SK-N-SH (cell line): ENCODE measurements around the gene SOWAHD. TPM values are rescaled to one million over a fixed set of nuclear protein-coding genes. Genes with fewer than 3 reads are reported as not detected.

Source experiments
- CTCF ChIA-PET: fragments of 300-600, 350-600 bp; formaldehyde crosslinking; extraction: SDS; loops from one replicate; lab custom pipeline; 2021; lab: Yijun Ruan, JAX
- POLR2A ChIA-PET: fragments of 350-600 bp; sonication (Branson Sonifier 250); formaldehyde crosslinking; extraction: SDS; loops from one replicate; lab custom pipeline; 2020; ENCODE audit warnings: antibody characterized with exemption, inconsistent platforms; lab: Yijun Ruan, JAX
- DNase-seq: peaks from one replicate; pipeline ENCODE4 v3.0.0; 2012
- H2AFZ ChIP-seq: fragments of 200-600 bp; sonication (generic); 2 replicates; pipeline ENCODE4 v1.8.1; 2016; ENCODE audit warnings: antibody characterized with exemption, mild to moderate bottlenecking, low read depth
- H3F3A ChIP-seq: fragments of 200-600 bp; sonication (generic); replicated peaks from 2 replicates; pipeline ENCODE3; 2016; ENCODE audit warnings: antibody characterized with exemption, mild to moderate bottlenecking; ENCODE audit not compliant: insufficient read depth
- H3K27ac ChIP-seq, 2 experiments: fragments of 200-500 bp in 1 of 2; fragments of 200-600 bp in 1 of 2; sonication (Bioruptor generic) in 1 of 2; sonication (generic), shearing (Covaris generic) in 1 of 2; 2 replicates each; pipeline versions ENCODE4 v1.5.1 to v1.6.1; 2014 to 2016; ENCODE audit warnings: low read depth in 2 of 2, inconsistent platforms in 1 of 2, low read length in 1 of 2, mild to moderate bottlenecking in 1 of 2, mixed read lengths in 1 of 2
- H3K27me3 ChIP-seq: fragments of 200-600 bp; sonication (generic), shearing (Covaris generic); 2 replicates; pipeline ENCODE4 v1.6.1; 2016; ENCODE audit warnings: mixed run types; ENCODE audit not compliant: insufficient read depth
- H3K36me3 ChIP-seq, 2 experiments: fragments of 200-500 bp in 1 of 2; fragments of 200-600 bp in 1 of 2; sonication (Bioruptor generic) in 1 of 2; sonication (generic) in 1 of 2; replicated peaks in 1 of 2; 2 replicates each; pipeline versions ENCODE3 to v1.5.1; 2014 to 2016; ENCODE audit warnings: low read length in 1 of 2, mild to moderate bottlenecking in 1 of 2; ENCODE audit not compliant: insufficient read depth in 2 of 2, control insufficient read depth in 1 of 2
- H3K4me1 ChIP-seq, 2 experiments: fragments of 200-500 bp in 1 of 2; fragments of 200-600 bp in 1 of 2; sonication (Bioruptor generic) in 1 of 2; sonication (generic), shearing (Covaris generic) in 1 of 2; 2 replicates each; pipeline versions ENCODE4 v1.5.1 to v1.6.1; 2014 to 2016; ENCODE audit warnings: low read depth in 1 of 2, low read length in 1 of 2, mixed run types in 1 of 2; ENCODE audit not compliant: insufficient read depth in 2 of 2, control insufficient read depth in 1 of 2
- H3K4me2 ChIP-seq: fragments of 200-600 bp; sonication (generic), shearing (Covaris generic); 2 replicates; pipeline ENCODE4 v1.6.1; 2017; ENCODE audit warnings: mixed run types
- H3K4me3 ChIP-seq, 2 experiments: fragments of 200-500 bp in 1 of 2; fragments of 200-600 bp in 1 of 2; sonication (Bioruptor generic) in 1 of 2; sonication (generic), shearing (Covaris generic) in 1 of 2; 2 replicates each; pipeline versions ENCODE4 v1.5.1 to v1.8.1; 2014 to 2016; ENCODE audit warnings: low read depth in 2 of 2, inconsistent platforms in 1 of 2, low read length in 1 of 2, mild to moderate bottlenecking in 1 of 2, mixed read lengths in 1 of 2, moderate library complexity in 1 of 2
- H3K79me2 ChIP-seq: fragments of 200-600 bp; sonication (generic); 2 replicates; pipeline ENCODE4 v1.8.1; 2017; ENCODE audit warnings: mild to moderate bottlenecking; ENCODE audit not compliant: insufficient read depth
- H3K9ac ChIP-seq: fragments of 200-600 bp; sonication (generic); 2 replicates; pipeline ENCODE4 v1.6.1; 2017; ENCODE audit warnings: mixed run types
- H3K9me2 ChIP-seq: fragments of 200-600 bp; sonication (generic); 2 replicates; pipeline ENCODE4 v1.6.1; 2017; ENCODE audit warnings: mixed run types
- H3K9me3 ChIP-seq: fragments of 200-600 bp; sonication (generic); 2 replicates; pipeline ENCODE4 v1.6.1; 2017; ENCODE audit warnings: mixed run types, mild to moderate bottlenecking, moderate library complexity
- H4K20me1 ChIP-seq: fragments of 200-600 bp; sonication (generic); 2 replicates; pipeline ENCODE4 v1.6.1; 2017; ENCODE audit warnings: mild to moderate bottlenecking, mixed run types; ENCODE audit not compliant: insufficient read depth
- GATA2 ChIP-seq: sonication (generic); formaldehyde crosslinking; IDR thresholded peaks from 2 replicates; pipeline ENCODE4 v1.5.0; 2020; ENCODE audit warnings: mild to moderate bottlenecking, missing genetic modification reagents
- MXI1 ChIP-seq: IDR thresholded peaks from 2 replicates; pipeline ENCODE4 v1.6.1; 2012; ENCODE audit warnings: mild to moderate bottlenecking, low read depth, low read length, improper control_type of control experiment
- NRF1 ChIP-seq: IDR thresholded peaks from 2 replicates; pipeline ENCODE4 v1.6.1; 2012; ENCODE audit warnings: low read depth, mild to moderate bottlenecking, low read length
- RAD21 ChIP-seq: IDR thresholded peaks from 2 replicates; pipeline ENCODE4 v1.6.1; 2012; ENCODE audit warnings: mild to moderate bottlenecking, low read length
- WGBS: methylation state at CpG from one replicate; pipeline ENCODE4 v1.1.6; 2017; ENCODE audit warnings: low lambda C conversion rate; 5-methylcytosine and 5-hydroxymethylcytosine counted together
- polyA plus RNA-seq, 3 experiments: library from polyadenylated mRNA; depleted of rRNA; stranded (reverse); fragments of >200 nt; gene quantifications; 2 replicates each; pipeline ENCODE4 v1.2.3, GENCODE V29; 2012
- TF ChIP-seq, protein P1 (sequence below): IDR thresholded peaks from 2 replicates; pipeline ENCODE4 v1.6.1; 2012; ENCODE audit warnings: mild to moderate bottlenecking, low read depth, low read length, moderate library complexity
- TF ChIP-seq, protein P2 (sequence below): fragments of 200-600 bp; sonication (generic); IDR thresholded peaks from 2 replicates; pipeline ENCODE4 v1.6.1; 2017; ENCODE audit warnings: antibody characterized with exemption, mild to moderate bottlenecking, moderate library complexity

The SOWAHD gene
- polyA plus RNA-seq, 1 of the 3 experiments (the other 2 are of a cell fraction), result 0.20 TPM

DNA sequence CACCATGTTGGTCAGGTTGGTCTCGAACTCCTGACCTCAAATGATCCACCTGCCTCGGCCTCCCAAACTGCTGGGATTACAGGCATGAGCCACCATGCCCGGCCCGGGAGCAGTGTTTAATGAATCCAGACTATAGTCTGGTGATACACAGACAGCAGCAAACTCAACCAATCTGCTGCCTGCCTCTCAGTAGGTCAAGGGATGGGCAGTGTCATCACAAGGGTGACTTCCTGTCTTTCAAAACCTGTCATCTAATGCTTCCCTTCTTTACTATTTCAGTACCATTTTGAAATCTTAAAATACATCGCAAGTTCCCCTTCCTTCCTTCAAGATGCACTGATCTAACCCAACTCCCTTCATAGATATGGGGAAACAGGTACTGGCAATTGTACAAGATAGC is 24.6 kb downstream of the SOWAHD start (continued):
- TF ChIP-seq, protein P1, sequence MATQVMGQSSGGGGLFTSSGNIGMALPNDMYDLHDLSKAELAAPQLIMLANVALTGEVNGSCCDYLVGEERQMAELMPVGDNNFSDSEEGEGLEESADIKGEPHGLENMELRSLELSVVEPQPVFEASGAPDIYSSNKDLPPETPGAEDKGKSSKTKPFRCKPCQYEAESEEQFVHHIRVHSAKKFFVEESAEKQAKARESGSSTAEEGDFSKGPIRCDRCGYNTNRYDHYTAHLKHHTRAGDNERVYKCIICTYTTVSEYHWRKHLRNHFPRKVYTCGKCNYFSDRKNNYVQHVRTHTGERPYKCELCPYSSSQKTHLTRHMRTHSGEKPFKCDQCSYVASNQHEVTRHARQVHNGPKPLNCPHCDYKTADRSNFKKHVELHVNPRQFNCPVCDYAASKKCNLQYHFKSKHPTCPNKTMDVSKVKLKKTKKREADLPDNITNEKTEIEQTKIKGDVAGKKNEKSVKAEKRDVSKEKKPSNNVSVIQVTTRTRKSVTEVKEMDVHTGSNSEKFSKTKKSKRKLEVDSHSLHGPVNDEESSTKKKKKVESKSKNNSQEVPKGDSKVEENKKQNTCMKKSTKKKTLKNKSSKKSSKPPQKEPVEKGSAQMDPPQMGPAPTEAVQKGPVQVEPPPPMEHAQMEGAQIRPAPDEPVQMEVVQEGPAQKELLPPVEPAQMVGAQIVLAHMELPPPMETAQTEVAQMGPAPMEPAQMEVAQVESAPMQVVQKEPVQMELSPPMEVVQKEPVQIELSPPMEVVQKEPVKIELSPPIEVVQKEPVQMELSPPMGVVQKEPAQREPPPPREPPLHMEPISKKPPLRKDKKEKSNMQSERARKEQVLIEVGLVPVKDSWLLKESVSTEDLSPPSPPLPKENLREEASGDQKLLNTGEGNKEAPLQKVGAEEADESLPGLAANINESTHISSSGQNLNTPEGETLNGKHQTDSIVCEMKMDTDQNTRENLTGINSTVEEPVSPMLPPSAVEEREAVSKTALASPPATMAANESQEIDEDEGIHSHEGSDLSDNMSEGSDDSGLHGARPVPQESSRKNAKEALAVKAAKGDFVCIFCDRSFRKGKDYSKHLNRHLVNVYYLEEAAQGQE, result no peak

DNA sequence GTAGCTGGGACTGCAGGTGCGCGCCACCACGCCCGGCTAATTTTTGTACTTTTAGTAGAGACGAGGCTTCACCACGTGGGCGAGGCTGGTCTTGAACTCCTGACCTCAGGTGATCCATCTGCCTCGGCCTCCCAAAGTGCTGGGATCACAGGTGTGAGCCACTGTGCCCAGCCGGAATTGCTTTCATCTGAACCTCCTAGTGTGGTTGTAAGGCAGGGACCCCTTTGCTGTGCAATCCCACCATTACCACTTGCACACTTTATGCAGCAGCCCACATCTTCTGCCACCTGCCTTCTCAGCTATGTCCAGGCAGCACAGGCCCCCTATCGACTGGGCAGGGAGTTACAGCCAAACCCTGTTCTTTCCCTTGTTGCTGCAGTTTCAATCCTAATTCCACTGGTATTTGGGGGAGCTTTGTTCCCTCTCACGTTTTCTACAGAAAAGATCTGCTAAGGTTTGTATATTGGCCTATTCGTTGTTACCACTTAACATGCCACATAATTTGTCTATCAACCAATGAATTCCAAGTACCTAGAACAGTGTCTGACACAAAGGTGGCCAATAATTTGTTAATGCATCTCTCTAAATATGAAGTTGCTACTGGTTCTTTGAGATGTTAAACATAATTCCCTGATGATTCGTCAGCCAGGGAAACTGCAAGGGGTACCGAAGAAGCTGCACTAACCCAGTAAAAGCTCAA is 26.5 kb downstream of the SOWAHD start:
- peaks cover 85% of the 10 kb centered on the region for H4K20me1 ChIP-seq
- H3K36me3 ChIP-seq, result peaks cover 46 to 55% of the 10 kb centered on the region in 2 experiments
- CTCF ChIA-PET, result interaction anchor here (0.7 to 2.5 kb wide), 12 partner anchors 9 to 273 kb away, joined by 3 to 9 read pairs (median 4); partner anchors contain the start of gene SOWAHD
- H3K27ac ChIP-seq, result no peak overlapping the region
- H3K9ac ChIP-seq, result no peak overlapping the region
- H3K4me2 ChIP-seq, result no peak overlapping the region
- TF ChIP-seq, protein P2, sequence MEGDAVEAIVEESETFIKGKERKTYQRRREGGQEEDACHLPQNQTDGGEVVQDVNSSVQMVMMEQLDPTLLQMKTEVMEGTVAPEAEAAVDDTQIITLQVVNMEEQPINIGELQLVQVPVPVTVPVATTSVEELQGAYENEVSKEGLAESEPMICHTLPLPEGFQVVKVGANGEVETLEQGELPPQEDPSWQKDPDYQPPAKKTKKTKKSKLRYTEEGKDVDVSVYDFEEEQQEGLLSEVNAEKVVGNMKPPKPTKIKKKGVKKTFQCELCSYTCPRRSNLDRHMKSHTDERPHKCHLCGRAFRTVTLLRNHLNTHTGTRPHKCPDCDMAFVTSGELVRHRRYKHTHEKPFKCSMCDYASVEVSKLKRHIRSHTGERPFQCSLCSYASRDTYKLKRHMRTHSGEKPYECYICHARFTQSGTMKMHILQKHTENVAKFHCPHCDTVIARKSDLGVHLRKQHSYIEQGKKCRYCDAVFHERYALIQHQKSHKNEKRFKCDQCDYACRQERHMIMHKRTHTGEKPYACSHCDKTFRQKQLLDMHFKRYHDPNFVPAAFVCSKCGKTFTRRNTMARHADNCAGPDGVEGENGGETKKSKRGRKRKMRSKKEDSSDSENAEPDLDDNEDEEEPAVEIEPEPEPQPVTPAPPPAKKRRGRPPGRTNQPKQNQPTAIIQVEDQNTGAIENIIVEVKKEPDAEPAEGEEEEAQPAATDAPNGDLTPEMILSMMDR, result peak; percentile 62
- TF ChIP-seq NRF1, result no peak
- peak; percentile 33 for TF ChIP-seq RAD21
- no peak overlapping the region for H3K4me3 ChIP-seq
- POLR2A ChIA-PET, result no interaction called here
- H3K9me3 ChIP-seq, result no peaks in the 10 kb centered on the region
- peak; percentile 47 for DNase-seq
- H3K4me1 ChIP-seq, result peaks cover 3 to 8% of the 10 kb centered on the region in 2 experiments; a peak in 1 of 4 replicates
- H3K9me2 ChIP-seq, result no peaks in the 10 kb centered on the region
- H2AFZ ChIP-seq, result no peak overlapping the region
- H3K79me2 ChIP-seq, result peaks cover 59% of the 10 kb centered on the region
- WGBS, result 82% methylated on average over 14 of the region's 14 CpGs
- H3F3A ChIP-seq, result peaks cover 25% of the 10 kb centered on the region
- no peaks in the 10 kb centered on the region for H3K27me3 ChIP-seq

DNA sequence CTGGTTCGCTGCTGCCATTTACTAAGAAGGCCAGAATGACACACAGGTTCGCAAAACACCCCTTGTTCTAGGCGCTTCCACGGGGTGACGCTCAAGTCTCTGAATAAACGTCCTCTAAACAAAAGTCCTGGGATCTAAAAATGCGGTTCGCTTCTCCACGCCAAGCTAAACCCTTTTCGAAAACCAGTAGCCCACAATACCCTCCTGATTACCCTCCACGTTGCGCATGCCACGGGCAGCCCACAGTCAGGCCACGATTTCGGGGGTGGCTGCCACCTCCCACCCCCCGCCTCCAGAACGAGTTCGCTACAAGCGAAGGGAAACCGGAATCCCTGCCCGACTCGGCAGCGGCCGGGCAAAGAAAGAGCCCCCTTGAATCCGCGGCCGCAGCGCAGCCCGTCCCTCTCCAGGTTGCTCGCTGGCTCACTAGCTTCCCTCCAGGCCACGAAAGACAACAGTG is 32.6 kb downstream of the SOWAHD start:
- CTCF ChIA-PET, result interaction anchor here (1.1 kb wide), 1 partner anchor 91 kb away, joined by 6 read pairs; no protein-coding TSS in a partner anchor

More for the DNA sequence above, 32.6 kb downstream of the SOWAHD start:
- Histone ChIP-seq H3K36me3 (peaks cover 30 to 38% of the 10 kb centered on the region in 2 experiments), H3K4me2 (peak overlapping the region; percentile 87), H3K9me2 (no peaks in the 10 kb centered on the region), H4K20me1 (peaks cover 52% of the 10 kb centered on the region), H3K27me3 (no peaks in the 10 kb centered on the region), H3K79me2 (peaks cover 58% of the 10 kb centered on the region), H3K4me1 (peaks cover 3 to 8% of the 10 kb centered on the region in 2 experiments; a peak in 1 of 4 replicates), H3K4me3 (peak overlapping the region; percentile 75 to 95), H3K9me3 (no peaks in the 10 kb centered on the region), H3K9ac (peak overlapping the region; percentile 95), H3K27ac (peak overlapping the region; percentile 91 to 98), H3F3A (peaks cover 23% of the 10 kb centered on the region), H2AFZ (peak overlapping the region; percentile 94; the same call in 1 of the 2 replicates)
- peak; percentile 62 for DNase-seq
- TF ChIP-seq RAD21, result peak; percentile 29; the same call in 1 of the 2 replicates
- no peak for TF ChIP-seq NRF1
- 0 out of 2 replicates have a peak, but pooled peaks have one; percentile 9 for TF ChIP-seq GATA2 (CRISPR knock-in tag)
- TF ChIP-seq, protein P2, result peak; percentile 48
- peak; percentile 41; the same call in 1 of the 2 replicates for TF ChIP-seq MXI1
- POLR2A ChIA-PET, result interaction anchor here (0.6 to 2.1 kb wide), 15 partner anchors 8 to 279 kb away, joined by 3 to 37 read pairs (median 5); partner anchors contain the start of genes NDUFA1, RNF113A, SEPTIN6 and SOWAHD
- under 1% methylated on average over 31 of the region's 31 CpGs for WGBS
